ENCODE measurements around the gene CCDC188. TPM values are rescaled to one million over a fixed set of nuclear protein-coding genes. Genes with fewer than 3 reads are reported as not detected.

CCDC188 gene
- total and polyA plus RNA-seq, 2 donors (not counting 1 experiment from before 2014, with no cell fraction given): not detected

GRCh38 chr22:20137671-20138416, 13.0 kb downstream of the CCDC188 start:
- no peak overlapping the region for H3K9ac ChIP-seq (ENCODE audit: low read length)
- peaks cover 64% of the 10 kb centered on the region for H4K20me1 ChIP-seq (ENCODE audit: control insufficient read depth, insufficient read depth, low read length, poor library complexity, severe bottlenecking)
- H3K79me2 ChIP-seq (ENCODE audit: control insufficient read depth, insufficient read depth, low read length): peaks cover 40% of the 10 kb centered on the region
- Mint-ChIP-seq H3K9me3 (ENCODE audit: insufficient read depth) (no peaks in the 10 kb centered on the region), H3K4me1 (peaks cover 38% of the 10 kb centered on the region), H3K27me3 (no peaks in the 10 kb centered on the region), H3K4me3 (no peak overlapping the region), H3K27ac (no peak overlapping the region)
- H3K27ac ChIP-seq (ENCODE audit: low read length in 2 of 2): no peak overlapping the region
- WGBS (ENCODE audit: insufficient coverage): 39% methylated on average over 26 of the region's 26 CpGs
- intact Hi-C loops (cut with micrococcal nuclease): no loop called here
- no peak for TF ChIP-seq EZH2 (IDR thresholded peaks at IDR 0.05; ENCODE audit: borderline replicate concordance, insufficient read depth, low read depth, low read length, poor library complexity, severe bottlenecking)
- no peak for TF ChIP-seq CTCF (IDR thresholded peaks at IDR 0.05)
- H3K36me3 ChIP-seq (replicated peaks in 1 of 2; ENCODE audit: control extremely low read depth in 1 of 2, control insufficient read depth in 1 of 2, extremely low read depth in 1 of 2, insufficient read depth in 2 of 2, low read length in 1 of 2): peaks cover 0 to 7% of the 10 kb centered on the region in 2 experiments
- ATAC-seq (ENCODE audit: low read depth) (no peak), DNase-seq (no peak)
- CTCF ChIA-PET: no interaction called here
- no peak overlapping the region for H3K4me3 ChIP-seq (ENCODE audit: control extremely low read depth in 1 of 5, extremely low read depth in 1 of 5, insufficient read depth in 1 of 5, low read depth in 2 of 5, low read length in 4 of 5)
- no peak overlapping the region for H2AFZ ChIP-seq (ENCODE audit: insufficient read depth, low read depth, low read length, poor library complexity, severe bottlenecking)
- peak overlapping the region; percentile 28 for H3K4me2 ChIP-seq (replicated peaks; ENCODE audit: low read depth, low read length, poor library complexity, severe bottlenecking)
- POLR2A ChIA-PET: no interaction called here
- no peaks in the 10 kb centered on the region for H3K27me3 ChIP-seq (replicated peaks in 1 of 4; ENCODE audit: control extremely low read depth in 1 of 4, control insufficient read depth in 3 of 4, insufficient read depth in 4 of 4, low read length in 3 of 4)
- no peaks in the 10 kb centered on the region for H3K9me3 ChIP-seq (ENCODE audit: control extremely low read depth in 1 of 3, control insufficient read depth in 2 of 3, insufficient read depth in 1 of 3, low read length in 2 of 3)
- peaks cover 7 to 36% of the 10 kb centered on the region in 2 donors for H3K4me1 ChIP-seq (ENCODE audit: control insufficient read depth in 2 of 2, insufficient read depth in 2 of 2, low read length in 2 of 2)

- Histone ChIP-seq H3K4me1 (ENCODE audit: control insufficient read depth in 2 of 2, insufficient read depth in 2 of 2, low read length in 2 of 2) (peaks cover 14 to 44% of the 10 kb centered on the region in 2 donors), H3K36me3 (replicated peaks in 1 of 2; ENCODE audit: control extremely low read depth in 1 of 2, control insufficient read depth in 1 of 2, extremely low read depth in 1 of 2, insufficient read depth in 2 of 2, low read length in 1 of 2) (peaks cover 0 to 7% of the 10 kb centered on the region in 2 experiments), H3K4me3 (ENCODE audit: control extremely low read depth in 1 of 5, extremely low read depth in 1 of 5, insufficient read depth in 1 of 5, low read depth in 2 of 5, low read length in 4 of 5) (no peak overlapping the region), H3K9me3 (ENCODE audit: control extremely low read depth in 1 of 3, control insufficient read depth in 2 of 3, insufficient read depth in 1 of 3, low read length in 2 of 3) (no peaks in the 10 kb centered on the region), H2AFZ (ENCODE audit: insufficient read depth, low read depth, low read length, poor library complexity, severe bottlenecking) (no peak overlapping the region), H3K79me2 (ENCODE audit: control insufficient read depth, insufficient read depth, low read length) (peaks cover 47% of the 10 kb centered on the region), H3K27ac (ENCODE audit: low read length in 2 of 2) (no peak overlapping the region), H3K4me2 (replicated peaks; ENCODE audit: low read depth, low read length, poor library complexity, severe bottlenecking) (no peak overlapping the region), H3K27me3 (replicated peaks in 1 of 4; ENCODE audit: control extremely low read depth in 1 of 4, control insufficient read depth in 3 of 4, insufficient read depth in 4 of 4, low read length in 3 of 4) (no peaks in the 10 kb centered on the region), H3K9ac (ENCODE audit: low read length) (no peak overlapping the region), H4K20me1 (ENCODE audit: control insufficient read depth, insufficient read depth, low read length, poor library complexity, severe bottlenecking) (peaks cover 72% of the 10 kb centered on the region)
- H3K27me3 Mint-ChIP-seq: no peaks in the 10 kb centered on the region
- no peak overlapping the region for H3K27ac Mint-ChIP-seq
- ATAC-seq (ENCODE audit: low read depth) (no peak), DNase-seq (no peak)
- ChIA-PET POLR2A (no interaction called here), CTCF (no interaction called here)
- intact Hi-C loops (cut with micrococcal nuclease): no loop called here
- peaks cover 38% of the 10 kb centered on the region for H3K4me1 Mint-ChIP-seq
- H3K4me3 Mint-ChIP-seq: no peak overlapping the region
- TF ChIP-seq EZH2 (IDR thresholded peaks at IDR 0.05; ENCODE audit: borderline replicate concordance, insufficient read depth, low read depth, low read length, poor library complexity, severe bottlenecking) (no peak), CTCF (IDR thresholded peaks at IDR 0.05) (no peak)
- 85% methylated on average over 13 of the region's 13 CpGs for WGBS (ENCODE audit: insufficient coverage)
- H3K9me3 Mint-ChIP-seq (ENCODE audit: insufficient read depth): no peaks in the 10 kb centered on the region
Measured at GRCh38 chr22:20137113-20137512, 13.7 kb downstream of the CCDC188 start.
